Measurements from ENCODE around the gene SDF4. TPM values are rescaled to one million over a fixed set of nuclear protein-coding genes. Genes with fewer than 3 reads are reported as not detected.
"Not testable (repeated sequence)": the region's sequence is repeated elsewhere in the genome, so short reads cannot be mapped to it uniquely, and the experiment has no call there.

SDF4 gene
- total RNA-seq, 2 donors from 2014 or later, result 121 to 151 TPM

DNA sequence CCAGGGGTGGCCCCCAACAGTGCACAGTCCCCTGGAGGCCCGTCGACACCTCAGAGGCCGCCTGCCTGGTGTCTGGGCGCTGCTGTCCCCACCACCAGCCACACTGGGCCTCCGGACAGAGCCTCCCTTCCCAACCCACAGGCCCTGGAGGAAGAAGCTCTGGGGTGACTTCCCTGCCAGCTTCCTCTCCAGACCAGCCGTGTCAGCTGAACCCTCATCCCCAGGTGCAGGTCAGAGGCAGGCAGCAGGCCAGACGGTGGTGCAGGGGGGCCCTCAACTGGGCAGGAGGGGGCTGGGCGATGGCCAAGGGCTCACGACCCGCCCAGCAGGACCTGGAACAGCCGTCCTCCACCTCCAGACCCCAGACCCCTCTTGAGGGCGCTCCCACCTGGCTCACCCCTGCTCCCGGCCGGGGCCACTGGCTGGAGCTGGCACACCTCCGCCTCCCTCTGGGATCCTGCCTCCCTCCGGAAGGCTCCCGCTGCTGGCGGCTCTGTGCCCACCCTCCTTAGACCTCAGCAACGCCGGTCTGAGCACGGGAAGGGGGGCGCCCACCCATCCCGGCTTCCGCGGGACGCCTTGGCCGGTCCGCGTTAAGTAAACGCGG is 25.9 kb downstream of the SDF4 start:
- intact Hi-C loops (cut with DNase I), result no loop called here
- no peak for DNase-seq (ENCODE audit: low spot score)

DNA sequence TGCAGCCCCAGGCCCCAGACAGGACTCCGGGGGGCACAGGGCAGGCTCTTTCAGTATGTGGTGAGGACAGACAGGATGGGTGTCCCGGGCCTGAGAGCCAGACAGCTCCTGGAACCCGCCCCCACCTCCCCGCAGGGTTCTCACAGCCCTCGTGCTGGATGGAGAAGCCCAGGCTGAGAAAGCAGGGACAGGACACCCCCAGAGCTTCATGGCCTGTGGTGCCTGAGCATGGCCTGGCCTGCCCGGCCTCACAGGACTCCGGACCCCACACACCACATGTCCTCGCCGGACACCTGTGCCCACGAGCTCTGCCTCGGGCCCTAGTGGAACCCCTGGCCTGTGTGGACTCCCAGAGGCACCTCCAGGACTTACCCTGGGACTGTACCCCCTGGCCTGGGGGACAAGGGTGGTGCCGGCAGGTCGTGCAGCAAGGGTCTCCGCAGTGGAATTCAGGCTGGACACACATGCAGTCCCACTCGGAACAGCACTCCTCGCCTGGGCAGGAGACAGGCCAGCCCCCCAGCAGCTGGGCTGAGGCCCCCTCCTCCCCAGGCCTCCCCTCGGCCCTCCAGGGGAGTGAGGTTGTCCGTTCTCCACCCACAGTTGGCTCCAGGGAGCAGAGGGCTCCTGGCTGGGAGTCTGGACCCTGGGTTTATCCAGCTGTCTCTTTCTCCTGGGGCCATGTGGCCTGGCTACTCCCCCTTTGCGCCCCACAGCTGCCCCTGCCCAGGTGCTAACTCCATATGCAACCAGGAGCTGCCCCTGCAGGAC is 26.6 kb downstream of the SDF4 start:
- DNase-seq (ENCODE audit: low spot score), result no peak
- intact Hi-C loops (cut with DNase I), result no loop called here

DNA sequence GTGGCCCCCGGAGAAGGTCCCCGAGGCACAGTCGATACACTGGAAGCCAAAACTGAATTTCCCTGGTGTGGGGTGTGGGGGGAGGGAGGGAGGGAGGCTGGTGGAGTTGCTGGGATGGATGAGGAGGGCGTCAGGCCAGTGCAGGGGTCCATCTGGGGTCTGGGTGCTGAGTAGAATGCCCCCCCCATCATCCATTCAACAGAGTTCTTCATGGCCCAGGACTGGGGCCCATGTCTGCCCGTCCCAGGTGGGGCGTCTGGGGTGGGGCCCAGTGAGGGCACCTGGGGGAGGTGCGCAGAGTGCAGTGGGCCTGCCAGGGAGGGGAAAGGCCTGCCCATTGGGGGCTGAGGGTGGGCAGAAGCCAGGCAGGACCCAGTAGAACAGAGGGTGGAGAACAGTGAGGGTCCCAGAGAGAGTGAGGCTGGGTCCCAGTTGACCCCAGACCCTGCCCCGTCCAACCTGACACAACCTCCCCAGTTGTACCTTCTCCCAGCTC is 27.3 kb downstream of the SDF4 start:
- intact Hi-C loops (cut with DNase I), result no loop called here
- DNase-seq (ENCODE audit: low spot score), result no peak

DNA sequence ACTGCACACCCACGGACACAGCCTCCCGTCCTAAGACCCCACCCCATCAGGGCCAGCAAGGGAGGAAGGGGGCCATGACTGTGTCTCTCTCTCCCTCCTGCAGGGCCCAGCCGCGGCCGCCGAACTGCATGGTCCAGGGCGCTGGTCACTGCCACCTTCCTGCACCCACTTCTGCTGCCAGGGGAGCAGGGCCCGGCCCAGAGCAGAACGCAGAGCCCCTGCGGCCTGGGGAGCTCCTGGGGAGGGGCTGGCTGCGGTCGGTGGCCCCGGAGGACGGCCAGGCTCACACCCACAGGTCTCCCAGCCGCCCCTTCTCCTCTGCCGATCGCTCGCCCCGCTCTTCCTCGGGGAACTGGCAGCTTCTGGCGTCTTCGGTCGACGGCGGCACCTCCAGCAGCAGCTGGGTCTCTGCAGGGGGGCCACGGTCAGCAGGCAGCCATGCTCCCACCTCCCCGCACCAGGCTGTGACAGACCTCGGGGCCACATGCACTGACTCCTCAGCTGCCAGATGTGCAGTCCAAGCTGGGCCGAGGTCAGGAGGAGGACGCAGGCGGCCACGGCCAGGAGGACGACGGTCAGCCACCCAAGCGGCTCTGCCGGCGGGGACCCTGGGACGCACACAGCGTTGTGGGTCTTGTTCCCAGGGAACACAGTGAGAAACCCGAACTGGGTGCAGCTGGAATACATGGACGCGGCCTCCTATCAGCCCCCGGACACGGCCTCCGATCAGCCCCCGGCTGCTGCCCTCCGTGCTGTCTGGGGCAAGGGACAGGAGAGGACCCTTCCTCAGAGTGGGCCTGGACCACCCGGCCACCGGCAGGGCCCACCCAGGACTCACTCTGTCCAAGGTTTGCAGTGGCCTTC is 28.0 kb downstream of the SDF4 start:
- no peak for DNase-seq (ENCODE audit: low spot score)
- intact Hi-C loops (cut with DNase I), result no loop called here

DNA sequence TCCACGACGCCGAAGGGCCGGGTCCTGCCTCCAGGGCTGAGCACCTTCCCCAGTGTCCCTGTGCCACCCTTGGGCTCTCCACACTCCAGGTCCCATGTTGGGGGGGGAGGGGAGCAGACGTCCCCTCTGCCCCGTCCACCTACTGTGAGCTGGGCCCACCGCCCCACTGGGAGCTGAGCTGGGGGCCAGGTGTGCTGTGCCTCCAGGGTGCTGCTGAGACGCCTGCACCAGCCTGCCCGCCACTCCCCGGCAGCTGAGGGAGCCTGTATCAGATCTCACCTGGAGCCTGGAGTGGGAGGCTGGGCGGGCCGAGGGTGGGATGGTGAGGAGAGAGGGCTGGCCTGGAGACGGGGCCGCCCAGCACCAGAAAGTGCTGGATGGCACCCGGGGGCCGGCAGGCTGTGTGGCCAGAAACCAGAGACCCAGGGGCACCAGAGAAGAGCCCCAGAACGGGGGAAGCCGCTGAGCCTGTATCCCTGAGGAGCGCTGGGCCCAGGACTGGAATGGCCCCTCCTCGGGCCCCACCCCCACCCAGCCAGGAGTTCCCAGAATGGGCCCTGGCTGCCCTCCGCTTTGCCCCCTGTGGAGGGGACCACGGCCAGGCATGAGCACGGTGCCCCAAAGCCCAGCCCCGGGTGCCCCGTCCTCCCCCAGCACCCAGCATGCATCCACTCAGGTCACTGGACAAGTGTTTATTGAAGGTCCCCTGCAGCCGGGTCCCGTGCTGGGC is 28.8 kb downstream of the SDF4 start:
- intact Hi-C loops (cut with DNase I), result no loop called here
- DNase-seq (ENCODE audit: low spot score), result no peak

DNA sequence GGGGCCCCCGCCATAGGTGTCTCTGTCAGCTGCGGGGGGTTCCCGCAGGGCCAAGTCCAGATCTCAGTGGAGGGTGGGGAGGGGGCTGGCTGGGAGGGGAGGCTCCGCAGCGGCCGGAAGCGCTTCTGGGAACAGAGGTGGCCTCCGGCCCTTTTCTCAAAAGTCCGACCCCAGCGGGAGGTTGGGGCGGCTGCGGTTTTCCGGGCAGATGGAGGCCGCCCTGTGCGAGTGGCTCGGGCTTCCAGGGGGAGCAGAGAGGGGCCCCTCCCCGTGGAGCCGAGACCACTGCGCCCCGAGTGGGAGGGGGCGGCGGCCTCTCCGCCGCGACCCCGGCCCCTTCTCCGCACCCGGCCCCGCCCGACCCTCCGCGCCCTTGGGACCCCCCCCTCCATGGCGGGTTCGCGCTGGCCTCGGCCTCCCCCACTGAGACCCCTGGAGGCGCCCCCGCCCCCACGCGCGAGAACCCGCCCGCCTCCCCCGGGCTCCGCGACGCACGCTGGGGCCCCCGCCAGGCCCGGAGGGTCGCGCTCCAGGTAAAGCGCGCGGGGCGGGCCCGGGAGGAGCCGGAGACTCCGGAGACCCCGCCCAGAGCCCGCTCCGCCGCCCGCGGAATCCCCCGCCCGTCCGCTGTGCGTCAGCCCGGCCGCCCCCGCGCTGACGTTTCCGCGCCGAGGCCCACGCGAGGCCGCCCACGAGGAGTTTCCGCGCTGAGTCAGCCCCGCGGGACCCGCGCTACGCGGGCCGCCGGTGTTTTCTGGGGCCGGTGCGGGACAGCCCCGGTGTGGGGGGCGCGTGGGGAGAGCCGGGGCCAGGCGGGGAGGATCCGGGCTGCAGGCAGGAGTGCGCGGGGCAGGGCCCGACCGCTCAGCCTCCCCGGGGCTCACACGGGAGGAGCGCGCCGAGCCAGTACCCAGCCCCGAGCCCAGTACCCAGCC is 30.7 kb downstream of the SDF4 start:
- DNase-seq (ENCODE audit: low spot score), result peak; percentile 87

DNA sequence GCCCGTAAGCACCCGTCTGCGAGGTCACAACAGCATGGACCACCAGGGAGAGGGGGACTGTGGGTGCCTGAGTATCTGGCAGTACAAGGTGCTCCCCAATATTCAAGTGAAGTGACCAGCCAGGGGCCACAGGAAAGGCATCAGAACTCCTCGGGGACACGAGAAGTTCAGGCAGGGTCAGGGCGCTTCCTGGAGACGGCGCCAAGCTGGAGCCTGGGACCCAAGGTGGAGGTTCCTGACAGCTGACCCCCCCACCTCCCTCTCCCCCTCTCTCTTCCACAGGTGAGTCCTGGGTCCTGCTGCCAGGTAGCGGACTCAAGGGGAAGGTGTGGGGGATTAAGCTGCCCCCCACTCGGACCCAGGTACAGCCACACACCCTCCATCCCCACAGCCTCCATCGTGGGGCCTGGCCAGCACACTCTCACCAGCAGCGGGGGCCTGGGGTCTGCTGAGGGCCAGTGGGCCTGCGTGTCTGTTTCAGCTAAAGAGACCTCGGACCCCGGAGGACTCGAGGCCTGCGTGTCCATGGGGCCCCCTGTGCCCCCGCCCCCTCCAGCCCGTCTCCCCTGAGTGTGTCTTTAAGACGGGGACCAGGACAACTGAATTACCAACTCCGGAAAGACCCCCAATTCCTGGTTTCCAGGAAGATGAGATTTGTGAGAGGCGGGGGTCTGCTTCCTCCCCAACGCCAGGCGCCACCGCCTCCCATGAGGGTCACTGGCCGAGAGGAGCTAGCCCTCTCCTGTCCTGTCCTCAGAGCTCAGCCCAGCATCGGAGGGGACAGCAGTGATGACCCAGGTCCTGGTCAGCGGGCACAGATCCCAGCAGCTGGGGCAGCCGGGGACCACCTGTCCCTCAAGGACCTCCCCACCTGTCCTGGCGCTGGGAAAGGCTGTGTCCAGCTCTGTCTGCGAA is 31.6 kb downstream of the SDF4 start:
- DNase-seq (ENCODE audit: low spot score), result peak; percentile 77
- intact Hi-C loops (cut with DNase I), result no loop called here

More for the DNA sequence above, 30.7 kb downstream of the SDF4 start:
- intact Hi-C loops (cut with DNase I), result no loop called here

DNA sequence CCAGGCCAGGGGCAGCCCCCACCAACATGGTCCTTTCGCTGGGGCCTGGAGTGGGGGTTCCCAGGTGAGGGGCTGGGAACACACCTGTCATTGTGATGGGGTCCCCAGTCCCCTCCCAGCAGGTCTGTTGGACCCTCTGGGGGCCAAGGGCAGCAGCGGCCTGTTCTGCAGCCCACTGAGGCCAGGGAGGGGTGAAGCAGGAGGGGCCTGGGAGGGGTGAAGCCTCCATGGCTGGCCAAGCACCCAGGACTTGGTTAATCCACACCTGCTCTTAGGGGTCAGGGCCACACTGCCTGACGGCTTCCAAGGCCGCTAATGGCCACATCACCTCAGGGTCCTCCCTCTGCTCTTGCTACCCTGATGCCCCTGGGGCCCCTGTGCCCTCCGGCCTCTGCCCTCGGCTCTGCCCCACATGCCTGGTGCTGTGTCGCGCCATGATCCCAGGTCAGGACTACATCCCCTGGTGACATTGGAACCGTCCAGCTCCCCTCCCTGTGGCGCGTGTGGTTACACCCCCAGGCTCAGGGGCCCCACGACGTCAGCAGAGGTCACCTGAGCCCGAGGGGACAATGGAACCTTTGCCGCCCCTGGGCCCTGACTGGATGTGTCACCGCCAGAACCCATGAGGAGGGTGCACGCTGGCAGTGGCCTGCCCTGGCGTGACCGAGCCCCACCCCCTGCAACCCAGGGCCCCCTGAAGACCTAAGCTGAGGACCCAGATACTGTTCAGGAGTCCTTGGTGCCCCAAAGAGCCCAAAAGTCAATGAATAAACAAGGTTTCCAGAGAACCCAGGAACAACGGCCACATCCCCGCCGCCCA is 32.5 kb downstream of the SDF4 start:
- DNase-seq (ENCODE audit: low spot score), result peak; percentile 78

DNA sequence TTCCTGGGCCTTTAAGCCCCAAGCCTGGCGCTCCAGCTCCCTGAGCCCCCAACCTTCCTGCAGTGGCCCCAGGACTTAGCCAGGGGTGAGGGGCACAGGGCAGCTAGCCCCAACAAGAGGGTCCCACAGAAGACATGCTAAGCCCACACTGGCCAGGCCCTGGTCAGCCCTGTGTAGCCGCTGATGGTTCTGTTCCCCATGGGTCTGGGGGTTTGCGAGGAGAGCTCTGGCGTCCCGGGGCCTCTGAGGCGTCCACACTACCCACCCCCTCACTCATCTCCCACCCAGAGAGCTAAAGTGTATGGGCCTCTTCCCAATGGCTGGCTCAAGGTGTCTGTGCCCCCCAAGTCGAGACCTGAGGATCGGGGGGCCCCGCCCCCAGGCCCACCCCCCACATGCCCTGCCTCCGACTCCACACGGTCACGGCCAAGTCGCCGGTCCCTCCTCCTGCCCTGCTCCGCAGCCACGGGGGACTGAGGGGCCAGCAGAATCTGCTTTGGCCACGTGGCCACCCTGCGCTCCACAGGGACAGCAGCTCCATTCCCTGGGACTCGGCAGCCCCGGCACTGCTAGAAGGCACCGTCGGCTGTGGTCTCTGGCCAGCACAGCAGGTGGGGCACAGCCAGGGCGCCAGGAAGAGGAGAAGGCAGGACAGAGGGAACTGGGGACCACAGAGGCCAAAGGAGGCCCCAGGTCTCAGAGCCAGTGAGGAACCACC is 33.2 kb downstream of the SDF4 start:
- intact Hi-C loops (cut with DNase I), result no loop called here
- peak; percentile 52 for DNase-seq (ENCODE audit: low spot score)

More for the DNA sequence above, 32.5 kb downstream of the SDF4 start:
- intact Hi-C loops (cut with DNase I), result no loop called here

DNA sequence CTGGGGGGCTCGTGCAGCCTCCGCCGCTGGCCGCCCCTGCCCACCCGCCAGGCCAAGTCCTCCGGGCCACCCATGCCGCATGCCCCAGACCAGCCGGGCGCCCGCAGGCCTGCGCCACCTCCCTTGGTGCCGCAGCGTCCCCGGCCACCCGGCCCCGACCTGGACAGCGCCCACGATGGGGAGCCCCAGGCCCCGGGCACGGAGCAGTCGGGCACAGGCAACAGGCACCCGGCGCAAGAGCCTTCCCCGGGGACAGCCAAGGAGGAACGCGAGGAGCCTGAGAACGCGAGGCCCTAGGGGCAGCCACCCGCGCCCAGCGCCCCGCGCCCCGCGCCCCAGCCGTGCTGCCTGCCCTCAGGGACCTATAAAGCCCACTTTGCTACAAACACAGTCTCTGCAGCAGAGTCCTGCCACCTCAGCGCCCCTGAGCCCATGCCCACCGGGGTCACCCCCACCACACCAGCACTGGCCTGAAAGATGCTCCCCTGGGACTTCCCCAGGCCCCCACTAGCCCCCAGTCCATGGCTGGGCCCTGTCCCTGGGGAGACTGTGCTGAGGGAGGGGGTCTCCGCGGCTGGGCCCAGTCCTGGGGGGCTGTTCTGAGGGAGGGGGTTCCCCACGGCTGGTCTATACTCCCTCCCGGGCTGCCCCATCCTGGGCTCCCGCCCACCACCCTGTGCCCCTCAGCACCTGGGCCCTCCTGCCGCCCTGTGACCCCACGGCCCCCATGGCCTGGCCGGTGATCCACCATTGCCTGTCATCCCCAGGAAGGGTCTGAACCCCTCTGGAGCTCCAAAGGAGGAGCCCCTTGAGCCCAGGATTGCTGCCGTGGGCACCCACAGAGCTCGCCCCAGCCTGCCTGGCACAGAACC is 34.0 kb downstream of the SDF4 start:
- DNase-seq (ENCODE audit: low spot score), result peak; percentile 76
- intact Hi-C loops (cut with DNase I), result no loop called here

DNA sequence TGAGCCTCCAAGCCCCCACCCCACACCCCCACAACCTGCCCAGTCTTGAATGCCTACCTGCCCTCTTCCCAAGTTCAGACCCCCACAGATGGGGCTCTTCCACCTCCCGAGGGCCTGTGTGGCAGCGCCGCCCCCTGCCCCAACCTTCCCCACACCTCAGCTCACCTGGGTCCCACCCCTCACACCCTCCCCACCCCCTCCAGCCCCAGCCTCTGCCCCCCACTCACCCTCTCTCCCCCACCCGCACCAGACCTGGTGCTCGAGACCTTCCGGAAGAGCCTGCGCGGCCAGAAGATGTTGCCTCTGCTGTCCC is 34.7 kb downstream of the SDF4 start:
- DNase-seq (ENCODE audit: low spot score), result peak; percentile 67
- intact Hi-C loops (cut with DNase I), result no loop called here

DNA sequence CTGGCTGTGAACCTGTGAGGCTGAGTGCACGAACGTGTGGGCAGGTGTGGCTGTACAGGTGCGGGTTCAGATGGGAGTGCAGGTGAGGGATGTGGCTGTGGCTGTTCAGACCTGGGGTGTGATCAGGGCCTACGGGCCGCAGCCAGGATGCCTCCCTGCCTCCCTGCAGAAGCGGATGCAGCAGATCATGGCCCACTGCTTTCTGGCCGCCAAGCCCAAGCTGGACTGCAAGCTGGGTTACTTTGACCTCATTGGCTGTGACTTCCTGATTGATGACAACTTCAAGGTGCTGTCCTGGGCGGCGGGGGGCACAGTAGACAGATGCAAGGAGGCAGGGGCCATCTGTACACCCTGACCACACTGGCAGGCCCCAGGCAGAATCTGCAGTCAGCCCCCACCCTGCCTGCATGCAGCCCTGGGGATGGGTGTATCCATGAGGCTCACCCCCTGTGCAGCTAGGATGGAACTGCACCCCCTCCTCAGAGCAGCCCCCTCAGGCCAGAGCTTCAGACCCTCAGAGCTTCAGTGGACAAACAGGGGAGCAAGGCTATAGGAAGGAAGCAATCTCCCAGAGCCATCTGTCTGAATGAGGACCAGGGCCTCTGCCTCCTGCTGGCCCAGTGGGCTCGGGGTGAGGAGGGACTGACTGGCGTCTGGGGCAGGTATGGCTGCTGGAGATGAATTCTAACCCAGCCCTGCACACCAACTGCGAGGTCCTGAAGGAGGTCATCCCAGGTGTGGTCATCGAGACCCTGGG is 35.2 kb downstream of the SDF4 start:
- intact Hi-C loops (cut with DNase I), result no loop called here
- DNase-seq (ENCODE audit: low spot score), result no peak

DNA sequence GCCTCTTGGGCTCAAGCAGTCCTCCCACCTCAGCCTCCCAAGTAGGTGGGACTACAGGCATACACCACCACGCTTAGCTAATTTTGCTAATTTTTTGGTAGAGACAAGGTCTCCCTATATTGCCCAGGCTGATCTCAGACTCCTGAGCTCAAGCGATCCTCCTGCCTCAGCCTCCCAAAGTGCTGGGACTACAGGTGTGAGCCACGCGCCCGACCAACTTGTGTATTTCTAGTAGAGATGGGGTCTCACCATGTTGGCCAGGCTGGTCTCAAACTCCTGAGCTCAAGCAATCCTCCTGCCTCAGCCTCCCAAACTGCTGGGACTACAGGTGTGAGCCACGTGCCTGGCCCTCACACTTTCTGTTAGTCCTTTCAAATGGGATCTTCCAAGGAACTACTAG is 36.1 kb downstream of the SDF4 start:
- intact Hi-C loops (cut with DNase I); DNase-seq (ENCODE audit: low spot score): not testable (repeated sequence)

DNA sequence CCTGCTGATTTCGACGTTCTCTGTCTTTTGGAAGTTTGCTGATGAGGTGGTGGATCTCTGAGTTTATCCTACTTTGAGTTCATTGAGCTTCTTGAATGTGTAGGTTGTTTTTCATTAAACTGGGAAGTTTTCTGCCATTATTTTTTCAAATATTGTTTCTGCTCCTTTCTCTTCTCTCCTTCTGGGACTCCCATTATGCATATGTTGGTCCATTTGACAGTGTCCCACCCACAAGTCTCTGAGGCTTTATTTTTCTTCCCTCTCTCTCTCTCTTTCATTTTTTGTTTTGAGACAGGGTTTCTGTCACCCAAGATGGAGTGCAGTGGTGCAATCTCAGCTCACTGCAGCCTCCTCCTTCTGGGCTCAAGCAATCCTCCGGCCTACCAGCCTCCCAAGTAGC is 37.1 kb downstream of the SDF4 start:
- intact Hi-C loops (cut with DNase I), result no loop called here
- DNase-seq (ENCODE audit: low spot score), result no peak

Measured in posterior vena cava (tissue), 2 donors.